ENCODE data around the gene THEMIS. TPM values are rescaled to one million over a fixed set of nuclear protein-coding genes. Genes with fewer than 3 reads are reported as not detected.
"Not testable (repeated sequence)": the region's sequence is repeated elsewhere in the genome, so short reads cannot be mapped to it uniquely, and the experiment has no call there.

THEMIS gene
- total RNA-seq, 1 donor from 2014 or later: not detected

DNA sequence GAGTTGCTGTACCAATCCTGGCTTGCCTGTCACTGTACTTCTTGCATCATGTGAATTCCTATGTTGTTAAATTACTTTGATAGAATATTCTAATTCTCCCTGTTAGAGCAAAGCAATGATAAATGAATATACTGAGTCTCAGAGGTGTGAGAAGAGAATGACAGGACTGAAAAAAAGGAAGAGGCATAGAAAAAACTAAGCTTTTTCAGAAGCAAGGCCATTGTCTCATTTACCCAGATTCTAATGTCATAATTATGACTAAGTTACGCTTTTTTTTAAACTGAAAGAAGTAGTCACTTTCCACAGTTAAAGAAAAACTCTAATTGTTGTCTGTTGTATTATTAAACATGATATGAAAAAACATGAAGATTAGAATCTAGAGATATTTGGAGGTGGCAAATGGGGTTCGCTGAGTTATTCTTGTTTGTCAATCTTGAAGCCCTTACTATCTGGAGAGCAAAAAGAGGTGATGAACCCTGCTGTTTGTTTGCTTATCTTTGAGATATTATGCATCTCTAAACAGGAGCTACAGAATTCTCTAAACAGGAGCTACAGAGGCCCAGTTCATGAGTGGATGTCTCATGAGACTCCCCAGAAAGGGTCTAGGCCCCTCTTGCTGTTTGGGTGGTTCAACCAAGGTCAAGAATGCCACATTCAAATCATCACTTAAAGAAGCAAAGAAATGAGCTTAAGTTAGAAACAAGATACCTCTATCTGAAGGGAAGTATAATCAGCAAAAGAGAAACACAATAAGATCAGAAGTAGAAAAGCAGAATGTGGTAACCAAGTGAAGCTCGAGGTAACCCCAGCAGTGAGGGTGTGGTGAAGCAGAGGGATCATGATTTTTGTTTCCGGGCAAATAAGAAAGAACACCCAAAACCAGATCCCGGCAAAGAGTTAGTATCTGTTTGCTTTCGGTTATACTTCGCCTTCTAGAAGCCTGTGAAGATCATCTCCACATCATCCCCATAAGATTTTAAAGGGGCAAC lies 33.3 kb upstream of the THEMIS start:
- no peaks in the 10 kb centered on the region for H3K36me3 ChIP-seq
- no peaks in the 10 kb centered on the region for H3K9me3 ChIP-seq (ENCODE audit: low read depth)
- no peak for TF ChIP-seq EZH2phosphoT487 (IDR thresholded peaks at IDR 0.05)
- TF ChIP-seq, protein P1, sequence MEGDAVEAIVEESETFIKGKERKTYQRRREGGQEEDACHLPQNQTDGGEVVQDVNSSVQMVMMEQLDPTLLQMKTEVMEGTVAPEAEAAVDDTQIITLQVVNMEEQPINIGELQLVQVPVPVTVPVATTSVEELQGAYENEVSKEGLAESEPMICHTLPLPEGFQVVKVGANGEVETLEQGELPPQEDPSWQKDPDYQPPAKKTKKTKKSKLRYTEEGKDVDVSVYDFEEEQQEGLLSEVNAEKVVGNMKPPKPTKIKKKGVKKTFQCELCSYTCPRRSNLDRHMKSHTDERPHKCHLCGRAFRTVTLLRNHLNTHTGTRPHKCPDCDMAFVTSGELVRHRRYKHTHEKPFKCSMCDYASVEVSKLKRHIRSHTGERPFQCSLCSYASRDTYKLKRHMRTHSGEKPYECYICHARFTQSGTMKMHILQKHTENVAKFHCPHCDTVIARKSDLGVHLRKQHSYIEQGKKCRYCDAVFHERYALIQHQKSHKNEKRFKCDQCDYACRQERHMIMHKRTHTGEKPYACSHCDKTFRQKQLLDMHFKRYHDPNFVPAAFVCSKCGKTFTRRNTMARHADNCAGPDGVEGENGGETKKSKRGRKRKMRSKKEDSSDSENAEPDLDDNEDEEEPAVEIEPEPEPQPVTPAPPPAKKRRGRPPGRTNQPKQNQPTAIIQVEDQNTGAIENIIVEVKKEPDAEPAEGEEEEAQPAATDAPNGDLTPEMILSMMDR (IDR thresholded peaks at IDR 0.05): no peak
- TF ChIP-seq EZH2 (IDR thresholded peaks at IDR 0.05): no peak
- H3K27me3 ChIP-seq: no peaks in the 10 kb centered on the region
- no peak for DNase-seq (ENCODE audit: low spot score)
- no peaks in the 10 kb centered on the region for H3K4me1 ChIP-seq
- no peak overlapping the region for H3K4me2 ChIP-seq
- H3K9ac ChIP-seq: no peak overlapping the region
- Mint-ChIP-seq H3K4me1 (no peaks in the 10 kb centered on the region), H3K27me3 (ENCODE audit: insufficient read depth, low read depth) (no peaks in the 10 kb centered on the region), H3K4me3 (no peak overlapping the region), H3K9me3 (peaks cover 7% of the 10 kb centered on the region), H3K27ac (no peak overlapping the region), H3K36me3 (no peaks in the 10 kb centered on the region)
- H3K27ac ChIP-seq: no peak overlapping the region
- H3F3A ChIP-seq (ENCODE audit: low read depth): no peaks in the 10 kb centered on the region
- no peak overlapping the region for H3K4me3 ChIP-seq
- H2AFZ ChIP-seq (replicated peaks): no peak overlapping the region
- no peaks in the 10 kb centered on the region for H4K20me1 ChIP-seq (ENCODE audit: low read depth)
- no peaks in the 10 kb centered on the region for H3K79me2 ChIP-seq (ENCODE audit: low read depth)

DNA sequence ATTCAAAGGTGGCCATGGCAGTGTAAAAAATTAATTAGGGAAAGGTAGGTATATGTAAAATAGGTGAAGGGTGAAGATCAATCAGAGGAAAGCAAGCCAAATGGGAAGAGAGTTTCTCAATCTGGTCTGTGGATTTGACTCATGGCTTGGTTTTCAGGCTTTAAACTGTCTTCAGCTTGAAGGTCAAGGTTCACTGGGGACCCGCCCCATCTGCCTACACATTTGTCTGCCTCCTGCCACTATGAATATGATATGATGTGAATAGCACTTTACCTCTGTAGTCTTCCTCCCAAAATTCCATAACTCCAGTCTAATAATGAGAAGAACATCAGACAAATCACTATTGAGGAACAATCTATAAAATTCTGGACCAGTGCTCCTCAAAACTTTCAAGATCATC lies 32.3 kb upstream of the THEMIS start:
- no peak overlapping the region for H3K27ac Mint-ChIP-seq
- DNase-seq (ENCODE audit: low spot score): no peak
- no peak overlapping the region for H3K4me3 Mint-ChIP-seq
- H3K9me3 Mint-ChIP-seq: peaks cover 12% of the 10 kb centered on the region
- TF ChIP-seq EZH2phosphoT487 (IDR thresholded peaks at IDR 0.05) (no peak), EZH2 (IDR thresholded peaks at IDR 0.05) (no peak)
- TF ChIP-seq, protein P1 (IDR thresholded peaks at IDR 0.05): no peak
- Histone ChIP-seq H3F3A (ENCODE audit: low read depth) (no peaks in the 10 kb centered on the region), H3K79me2 (ENCODE audit: low read depth) (no peaks in the 10 kb centered on the region), H3K4me3 (no peak overlapping the region), H4K20me1 (ENCODE audit: low read depth) (no peaks in the 10 kb centered on the region), H3K36me3 (no peaks in the 10 kb centered on the region), H3K9ac (no peak overlapping the region), H3K4me2 (no peak overlapping the region), H3K9me3 (ENCODE audit: low read depth) (no peaks in the 10 kb centered on the region), H2AFZ (replicated peaks) (no peak overlapping the region), H3K4me1 (no peaks in the 10 kb centered on the region), H3K27ac (no peak overlapping the region), H3K27me3 (no peaks in the 10 kb centered on the region)
- no peaks in the 10 kb centered on the region for H3K27me3 Mint-ChIP-seq (ENCODE audit: insufficient read depth, low read depth)
- no peaks in the 10 kb centered on the region for H3K4me1 Mint-ChIP-seq
- H3K36me3 Mint-ChIP-seq: no peaks in the 10 kb centered on the region

DNA sequence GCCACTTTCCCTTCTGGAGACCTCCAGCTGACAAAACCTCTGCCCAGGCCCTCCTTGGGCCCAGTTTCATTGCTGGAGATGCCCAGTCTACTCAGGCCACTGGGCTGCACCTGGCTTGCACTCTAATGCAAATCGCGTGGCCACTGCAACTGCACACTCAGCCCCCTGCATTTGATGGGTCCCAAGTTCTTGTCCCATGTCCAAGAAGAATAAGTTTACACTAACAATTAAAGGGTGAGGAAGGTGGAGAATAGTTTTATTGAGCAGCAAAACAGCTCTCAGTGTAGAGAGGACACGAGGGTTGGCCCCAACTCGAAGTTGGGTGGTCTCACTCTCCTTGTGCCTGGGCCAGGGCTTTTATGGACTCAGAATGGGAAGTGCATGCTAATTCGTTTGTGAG lies 31.9 kb upstream of the THEMIS start:
- no peaks in the 10 kb centered on the region for H3K4me1 ChIP-seq
- Mint-ChIP-seq H3K27me3 (ENCODE audit: insufficient read depth, low read depth) (no peaks in the 10 kb centered on the region), H3K4me1 (no peaks in the 10 kb centered on the region), H3K36me3 (no peaks in the 10 kb centered on the region), H3K27ac (no peak overlapping the region), H3K9me3 (peaks cover 12% of the 10 kb centered on the region), H3K4me3 (no peak overlapping the region)
- no peak overlapping the region for H3K27ac ChIP-seq
- no peak for DNase-seq (ENCODE audit: low spot score)
- H4K20me1 ChIP-seq (ENCODE audit: low read depth): no peaks in the 10 kb centered on the region
- no peak overlapping the region for H2AFZ ChIP-seq (replicated peaks)
- H3K9ac ChIP-seq: no peak overlapping the region
- H3K27me3 ChIP-seq: no peaks in the 10 kb centered on the region
- no peak overlapping the region for H3K4me2 ChIP-seq
- no peak for TF ChIP-seq EZH2phosphoT487 (IDR thresholded peaks at IDR 0.05)
- TF ChIP-seq EZH2 (IDR thresholded peaks at IDR 0.05): no peak
- TF ChIP-seq, protein P1 (IDR thresholded peaks at IDR 0.05): no peak
- no peaks in the 10 kb centered on the region for H3K79me2 ChIP-seq (ENCODE audit: low read depth)
- no peak overlapping the region for H3K4me3 ChIP-seq
- no peaks in the 10 kb centered on the region for H3K36me3 ChIP-seq
- H3K9me3 ChIP-seq (ENCODE audit: low read depth): no peaks in the 10 kb centered on the region
- no peaks in the 10 kb centered on the region for H3F3A ChIP-seq (ENCODE audit: low read depth)

DNA sequence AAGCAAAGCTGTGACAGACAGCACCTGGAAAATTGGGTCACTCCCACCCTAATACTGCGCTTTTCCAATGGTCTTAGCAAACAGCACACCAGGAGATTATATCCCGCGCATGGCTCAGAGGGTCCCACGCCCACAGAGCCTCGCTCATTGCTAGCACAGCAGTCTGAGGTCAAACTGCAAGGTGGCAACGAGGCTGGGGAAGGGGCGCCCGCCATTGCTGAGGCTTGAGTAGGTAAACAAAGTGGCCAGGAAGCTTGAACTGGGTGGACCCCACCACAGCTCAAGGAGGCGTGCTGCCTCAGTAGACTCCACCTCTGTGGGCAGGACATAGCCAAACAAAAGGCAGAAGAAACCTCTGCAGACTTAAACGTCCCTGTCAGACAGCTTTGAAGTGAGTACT lies 25.6 kb upstream of the THEMIS start:
- not testable (repeated sequence) for H3K4me3 ChIP-seq
- H3K9me3 Mint-ChIP-seq: peaks cover 16% of the 10 kb centered on the region

More for the DNA sequence above, 25.6 kb upstream of the THEMIS start:
- H4K20me1 ChIP-seq (ENCODE audit: low read depth); H3K4me2 ChIP-seq; H3K4me1 Mint-ChIP-seq; H3K36me3 ChIP-seq; H3K9ac ChIP-seq; H3K79me2 ChIP-seq (ENCODE audit: low read depth); H3K4me1 ChIP-seq; H3K27me3 ChIP-seq; H3K27ac ChIP-seq; H3K27ac Mint-ChIP-seq; H3F3A ChIP-seq (ENCODE audit: low read depth); H3K9me3 ChIP-seq (ENCODE audit: low read depth); H3K27me3 Mint-ChIP-seq (ENCODE audit: insufficient read depth, low read depth); H2AFZ ChIP-seq (replicated peaks); DNase-seq (ENCODE audit: low spot score); H3K4me3 Mint-ChIP-seq; H3K36me3 Mint-ChIP-seq: not testable (repeated sequence)
